Glutamatergic neuron (in vitro differentiated cells): Measurements from ENCODE around the gene AREL1. TPM values are rescaled to one million over a fixed set of nuclear protein-coding genes. Genes with fewer than 3 reads are reported as not detected.

Experiments
- DNase-seq: peaks from one replicate; pipeline ENCODE4 v3.0.0; 2022
- H3K27ac Mint-ChIP-seq: one replicate; pipeline ENCODE4 v1.8.0; 2020; ENCODE audit warnings: mild to moderate bottlenecking, mixed read lengths, inconsistent platforms; ENCODE audit not compliant: unreplicated experiment
- H3K27me3 Mint-ChIP-seq: one replicate; pipeline ENCODE4 v1.8.0; 2020; ENCODE audit warnings: mild to moderate bottlenecking, moderate library complexity, mixed read lengths, inconsistent platforms; ENCODE audit not compliant: unreplicated experiment
- H3K36me3 Mint-ChIP-seq: one replicate; pipeline ENCODE4 v1.8.0; 2020; ENCODE audit warnings: mild to moderate bottlenecking, mixed read lengths, inconsistent platforms; ENCODE audit not compliant: unreplicated experiment
- H3K4me1 Mint-ChIP-seq: one replicate; pipeline ENCODE4 v1.8.0; 2020; ENCODE audit warnings: mild to moderate bottlenecking, low read depth, mixed read lengths, inconsistent platforms; ENCODE audit not compliant: unreplicated experiment
- H3K4me3 Mint-ChIP-seq: one replicate; pipeline ENCODE4 v1.8.0; 2020; ENCODE audit warnings: mild to moderate bottlenecking, mixed read lengths, inconsistent platforms; ENCODE audit not compliant: unreplicated experiment
- H3K9me3 Mint-ChIP-seq: one replicate; pipeline ENCODE4 v1.8.0; 2020; ENCODE audit warnings: mild to moderate bottlenecking, moderate library complexity, mixed read lengths, inconsistent platforms; ENCODE audit not compliant: unreplicated experiment
- CTCF ChIP-seq: fragments of 200-600 bp; sonication (generic); IDR thresholded peaks from one replicate; pipeline ENCODE4 v1.5.0; 2021; ENCODE audit not compliant: partially characterized antibody, unreplicated experiment
- total RNA-seq: library from RNA; stranded (reverse); fragmentation: NEBNext Ultra II Directional; extraction: Animal tissue kit (Norgen Biotek cat#: 25700); gene quantifications from one replicate; pipeline ENCODE4 v1.2.1, GENCODE V29; 2021; ENCODE audit not compliant: unreplicated experiment

Gene AREL1
- total RNA-seq, 1 donor from 2014 or later = 69.7 TPM

GRCh38 chr14:74616996-74617700 is 95.7 kb downstream of the AREL1 start:
- Mint-ChIP-seq H3K27me3 (peaks cover 4% of the 10 kb centered on the region), H3K4me3 (no peak overlapping the region), H3K36me3 (peaks cover 3% of the 10 kb centered on the region), H3K27ac (no peak overlapping the region), H3K9me3 (peaks cover 4% of the 10 kb centered on the region), H3K4me1 (peaks cover 10% of the 10 kb centered on the region)
- TF ChIP-seq CTCF = no peak
- no peak for DNase-seq

- no peak for DNase-seq
- no peak for TF ChIP-seq CTCF
- H3K36me3 Mint-ChIP-seq = peaks cover 3% of the 10 kb centered on the region
- H3K27ac Mint-ChIP-seq = no peak overlapping the region
- peaks cover 4% of the 10 kb centered on the region for H3K27me3 Mint-ChIP-seq
- peaks cover 4% of the 10 kb centered on the region for H3K9me3 Mint-ChIP-seq
- no peak overlapping the region for H3K4me3 Mint-ChIP-seq
- peaks cover 10% of the 10 kb centered on the region for H3K4me1 Mint-ChIP-seq
Observed at GRCh38 chr14:74616507-74616906, 96.4 kb downstream of the AREL1 start.

GRCh38 chr14:74615735-74616134 is 97.1 kb downstream of the AREL1 start:
- no peak for DNase-seq
- Mint-ChIP-seq H3K27me3 (peaks cover 4% of the 10 kb centered on the region), H3K36me3 (peaks cover 3% of the 10 kb centered on the region), H3K4me3 (no peak overlapping the region), H3K27ac (no peak overlapping the region), H3K9me3 (peaks cover 4% of the 10 kb centered on the region), H3K4me1 (peaks cover 10% of the 10 kb centered on the region)
- TF ChIP-seq CTCF = no peak

GRCh38 chr14:74614508-74615495 is 98.1 kb downstream of the AREL1 start:
- Mint-ChIP-seq H3K4me3 (no peak overlapping the region), H3K4me1 (peaks cover 5% of the 10 kb centered on the region), H3K36me3 (peaks cover 3% of the 10 kb centered on the region), H3K27me3 (peaks cover 10% of the 10 kb centered on the region), H3K27ac (no peak overlapping the region), H3K9me3 (peaks cover 6% of the 10 kb centered on the region)
- no peak for DNase-seq
- no peak for TF ChIP-seq CTCF
